Measurements from ENCODE around the gene CEP350.

GRCh38 chr1:180114396-180114945 lies 159.9 kb downstream of the CEP350 start:
- TF ChIP-seq CTCF (IDR thresholded peaks at IDR 0.05) (no peak), POLR2AphosphoS5 (IDR thresholded peaks at IDR 0.05) (no peak), POLR2A (IDR thresholded peaks at IDR 0.05) (no peak), EP300 (IDR thresholded peaks at IDR 0.05) (no peak)
